Dermis microvascular lymphatic vessel endothelial cell (primary cell): ENCODE data around the gene CACNA1D. TPM values are rescaled to one million over a fixed set of nuclear protein-coding genes. Genes with fewer than 3 reads are reported as not detected.
"Not testable (repeated sequence)": the region's sequence is repeated elsewhere in the genome, so short reads cannot be mapped to it uniquely, and the experiment has no call there.

Experiments
- DNase-seq, 2 donors: peaks; one replicate each; pipeline versions ENCODE4 v3.0.0 to v3.0.0-alpha.2; 2010; ENCODE audit warnings: low read depth in 2 of 2
- total RNA-seq: library from RNA; depleted of rRNA; stranded (reverse); fragments of >200 nt; gene quantifications from 2 replicates; pipeline ENCODE4 v1.2.1, GENCODE V29; 2014

Gene CACNA1D
- total RNA-seq, 1 donor from 2014 or later: not detected

GRCh38 chr3:53571264-53571663 lies 76.9 kb downstream of the CACNA1D start:
- no peak for DNase-seq

DNA sequence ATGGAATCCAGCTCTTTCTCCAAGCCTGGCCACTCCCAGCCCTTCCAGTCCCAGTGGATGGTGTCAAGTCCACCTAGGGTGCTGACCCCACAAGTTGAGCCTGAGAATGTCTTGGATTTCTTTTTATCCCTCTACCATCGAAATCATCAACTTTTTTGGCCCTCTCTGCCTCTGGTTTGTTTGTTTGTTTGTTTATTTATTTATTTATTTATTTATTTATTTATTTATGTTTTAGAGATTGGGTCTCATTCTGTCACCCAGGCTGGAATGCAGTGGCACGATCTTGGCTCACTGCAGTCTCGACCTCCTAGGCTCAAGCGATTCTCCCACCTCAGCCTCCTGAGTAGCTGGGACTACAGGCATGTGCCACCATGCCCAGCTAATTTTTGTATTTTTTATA lies 77.8 kb downstream of the CACNA1D start:
- DNase-seq: not testable (repeated sequence)

DNA sequence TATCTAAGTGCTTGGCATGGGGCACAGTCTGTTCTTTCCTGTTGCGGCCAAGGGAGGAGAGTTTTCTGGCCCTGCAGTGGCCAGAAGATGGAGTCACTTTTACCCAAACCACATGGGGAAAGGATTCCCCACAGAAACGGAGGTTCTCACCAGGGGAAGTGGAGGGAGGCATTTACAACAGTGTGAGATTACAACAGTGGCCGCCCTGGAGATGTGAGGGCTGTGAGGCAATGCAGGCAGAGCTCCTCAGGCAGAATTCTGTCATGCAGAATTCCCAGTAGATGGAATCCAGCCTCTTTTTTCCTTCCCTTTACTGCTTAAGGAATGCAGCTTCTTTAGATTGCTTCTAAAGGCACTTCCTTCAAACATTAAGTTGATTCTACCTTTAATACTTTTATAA lies 83.1 kb downstream of the CACNA1D start:
- no peak for DNase-seq

DNA sequence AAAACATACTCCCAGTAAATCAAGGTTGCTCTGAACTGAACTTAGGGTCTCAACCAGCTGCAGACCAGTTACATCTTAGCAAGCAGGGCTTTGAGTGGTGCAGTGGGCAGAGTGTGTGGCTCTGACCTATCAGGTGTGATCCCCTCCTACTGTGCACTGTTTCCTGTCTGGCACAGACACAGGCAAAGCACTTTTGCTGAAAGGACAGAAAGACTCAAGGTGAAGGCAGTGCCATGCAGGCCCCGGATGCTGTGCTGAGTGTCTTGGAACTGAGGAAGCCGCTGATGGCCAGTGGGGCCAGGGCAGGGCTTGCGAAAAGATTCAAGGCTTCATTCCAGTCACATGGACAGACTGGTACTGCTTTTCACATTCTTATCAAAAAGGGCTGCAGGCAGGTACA lies 85.2 kb downstream of the CACNA1D start:
- no peak for DNase-seq

- DNase-seq: no peak
Measured at GRCh38 chr3:53581671-53582070, 87.3 kb downstream of the CACNA1D start.

DNA sequence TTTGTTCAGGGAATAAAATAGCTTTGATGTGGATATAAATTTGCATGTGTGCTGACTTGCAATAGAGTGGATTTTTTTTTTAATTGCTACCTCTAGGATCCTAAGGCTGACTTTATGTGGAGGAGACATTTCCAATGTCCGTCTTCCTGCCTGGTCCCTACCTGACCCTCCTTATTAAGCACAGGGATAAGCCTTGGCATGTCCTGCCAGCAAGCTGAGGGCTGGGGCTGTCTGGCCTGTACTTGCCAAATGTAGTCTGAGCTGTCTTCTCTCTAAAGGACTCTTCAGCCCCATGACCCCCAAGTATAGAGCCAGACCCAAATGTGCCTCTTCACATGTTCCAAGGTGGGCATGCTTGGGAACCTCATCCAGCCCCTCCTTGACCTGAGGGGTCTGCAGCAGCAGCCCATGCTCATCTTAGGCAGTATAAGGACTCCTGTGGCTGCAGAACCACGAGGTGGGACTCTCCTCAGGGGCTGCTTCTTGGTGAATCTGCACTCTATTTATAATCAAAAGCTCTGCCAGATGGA lies 88.8 kb downstream of the CACNA1D start:
- DNase-seq: no peak

DNA sequence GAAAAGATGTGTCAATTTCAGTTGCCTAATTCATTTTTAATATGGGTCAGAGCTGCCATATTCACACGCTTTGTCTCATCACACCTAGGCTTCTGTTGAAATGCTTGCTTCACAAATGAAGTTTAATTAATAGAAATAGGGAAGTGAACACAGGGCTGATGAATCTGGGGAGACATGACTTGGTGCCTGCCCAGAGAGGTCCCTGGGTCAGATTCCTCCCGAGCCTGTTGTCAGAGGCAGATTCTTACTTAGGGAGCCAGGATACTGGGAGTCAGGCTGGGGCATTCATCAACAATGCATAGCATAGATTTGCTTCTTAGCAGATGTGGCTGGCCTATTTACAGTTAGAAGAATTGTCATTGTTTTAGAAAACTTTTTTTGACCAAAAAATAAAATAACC lies 90.6 kb downstream of the CACNA1D start:
- DNase-seq: no peak

GRCh38 chr3:53585627-53586026 lies 91.2 kb downstream of the CACNA1D start:
- no peak for DNase-seq

GRCh38 chr3:53588122-53588521 lies 93.7 kb downstream of the CACNA1D start:
- no peak for DNase-seq

DNA sequence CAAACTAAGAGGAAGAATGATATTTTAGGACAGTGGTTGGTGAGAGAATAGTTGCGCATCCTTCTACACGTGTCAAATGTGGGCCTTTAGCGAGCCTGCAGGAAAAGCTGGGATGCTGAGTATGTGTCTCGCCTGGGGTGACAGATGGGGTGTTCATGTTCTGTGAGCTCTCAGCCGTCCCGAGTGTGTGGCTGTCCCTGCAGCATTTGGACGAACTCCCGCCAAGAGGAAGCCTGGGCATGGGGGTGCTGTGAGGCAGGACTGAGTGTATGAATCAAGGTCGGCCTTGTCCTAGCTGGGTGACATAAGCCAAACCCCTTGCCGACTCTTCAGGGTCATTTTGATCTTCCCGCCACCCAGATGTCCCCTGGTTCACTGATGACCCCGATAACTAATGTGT lies 94.8 kb downstream of the CACNA1D start:
- no peak for DNase-seq

DNA sequence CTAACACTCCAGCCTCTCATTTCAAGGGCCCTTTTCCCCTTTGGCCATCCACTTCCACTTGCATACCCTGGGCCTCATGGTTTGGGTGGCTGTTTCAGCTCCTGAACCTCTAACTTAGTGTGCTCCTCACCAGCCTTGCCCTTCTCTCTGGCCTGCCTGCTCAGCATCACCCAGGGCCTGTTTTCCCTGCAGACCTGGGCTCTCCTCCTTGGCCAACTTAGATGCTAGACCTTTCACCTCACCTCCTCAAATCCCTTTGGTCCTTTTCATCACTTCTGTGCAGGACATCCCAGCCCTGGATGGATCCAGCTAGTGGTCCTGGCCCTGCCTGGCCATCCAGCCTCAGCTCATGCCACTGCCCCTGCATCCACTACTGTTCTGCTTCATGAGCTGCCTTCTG lies 95.4 kb downstream of the CACNA1D start:
- DNase-seq: no peak

GRCh38 chr3:53590606-53591005 lies 96.2 kb downstream of the CACNA1D start:
- no peak for DNase-seq

DNA sequence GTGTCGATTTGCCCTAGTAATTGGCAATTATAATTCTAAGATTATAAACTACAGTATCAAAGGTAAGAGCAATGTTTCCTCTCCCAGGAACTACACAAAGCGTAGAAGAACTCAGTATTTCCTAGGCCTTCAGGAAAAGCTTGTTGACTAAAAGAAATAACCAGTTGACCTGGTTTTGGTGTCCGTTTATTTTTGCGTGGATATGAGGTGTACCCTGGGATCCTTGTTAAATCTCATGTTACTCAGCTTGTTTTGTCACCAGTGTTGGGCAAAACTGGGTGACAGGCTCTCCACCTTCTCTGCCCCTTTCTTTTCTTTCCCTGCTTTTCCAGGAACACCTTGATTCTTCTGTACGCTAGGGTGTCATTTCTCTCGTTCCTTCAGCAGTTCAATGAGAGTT lies 97.2 kb downstream of the CACNA1D start:
- no peak for DNase-seq

DNA sequence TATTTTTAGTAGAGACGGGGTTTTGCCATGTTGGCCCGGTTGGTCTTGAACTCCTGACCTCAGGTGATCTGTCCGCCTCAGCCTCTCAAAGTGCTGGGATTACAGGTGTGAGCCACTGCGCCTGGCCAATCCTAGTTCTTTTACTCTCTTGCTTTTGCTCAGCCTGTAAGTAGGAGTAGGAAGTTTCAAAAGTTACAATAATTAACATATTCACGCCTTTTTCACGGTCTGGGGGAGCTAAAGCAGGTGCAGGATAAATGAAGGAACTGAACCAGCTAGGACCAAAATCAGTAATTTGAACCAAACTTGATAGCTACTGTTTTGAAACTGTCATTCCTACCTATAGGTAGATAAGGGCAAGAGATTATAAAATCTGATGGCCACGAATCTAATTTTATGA lies 98.5 kb downstream of the CACNA1D start:
- no peak for DNase-seq

- DNase-seq: no peak
Measured at GRCh38 chr3:53593611-53594010, 99.2 kb downstream of the CACNA1D start.

GRCh38 chr3:53594276-53594675 lies 99.9 kb downstream of the CACNA1D start:
- no peak for DNase-seq

GRCh38 chr3:53595660-53596059 lies 101.2 kb downstream of the CACNA1D start:
- DNase-seq: no peak

- DNase-seq: peak in 1 of 2 donors; percentile 15
Measured at GRCh38 chr3:53597136-53597915, 102.9 kb downstream of the CACNA1D start.

DNA sequence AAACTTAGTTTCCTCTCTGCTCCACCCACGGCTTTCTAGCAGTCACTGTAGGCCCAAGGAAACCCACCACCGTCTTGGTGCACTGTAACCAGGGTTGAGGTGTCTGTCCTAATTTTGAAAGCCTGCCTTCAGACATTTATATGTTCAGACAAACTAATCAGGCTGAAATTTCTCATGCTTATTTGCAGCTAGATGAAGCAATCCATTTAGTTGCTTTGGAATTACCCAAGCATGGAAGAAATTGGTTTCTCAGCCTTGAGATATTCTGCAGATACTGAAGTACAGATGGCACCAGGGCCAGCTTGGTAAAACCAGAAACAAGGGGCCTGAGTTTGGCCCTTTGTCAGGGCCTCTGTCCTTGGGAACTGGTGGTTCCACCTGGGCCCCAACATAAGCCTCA lies 105.4 kb downstream of the CACNA1D start:
- no peak for DNase-seq

- no peak for DNase-seq
Measured at GRCh38 chr3:53602866-53603265, 108.5 kb downstream of the CACNA1D start.

DNA sequence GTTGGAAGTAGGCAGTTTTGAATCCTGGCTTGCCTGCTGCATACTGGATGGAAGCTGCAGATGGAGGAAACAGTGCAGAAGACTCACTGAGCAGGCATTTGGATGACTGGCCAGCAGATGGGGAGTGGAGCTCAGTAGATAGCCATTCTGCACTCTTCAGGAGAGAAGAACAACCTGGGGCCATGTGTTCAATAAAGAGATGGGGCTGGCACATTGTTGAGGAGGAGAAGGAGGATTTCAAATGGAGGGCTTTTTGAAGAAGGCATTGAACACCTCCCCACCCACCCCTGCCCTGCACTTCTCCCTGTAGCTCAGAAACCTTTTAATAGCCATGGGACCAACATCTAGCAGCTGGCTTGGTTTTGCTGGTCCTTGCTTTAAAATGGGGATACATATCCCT lies 109.8 kb downstream of the CACNA1D start:
- DNase-seq: no peak

- DNase-seq: no peak
Measured at GRCh38 chr3:53606793-53607192, 112.4 kb downstream of the CACNA1D start.

GRCh38 chr3:53612508-53612907 lies 118.1 kb downstream of the CACNA1D start:
- no peak for DNase-seq

GRCh38 chr3:53613125-53613524 lies 118.7 kb downstream of the CACNA1D start:
- no peak for DNase-seq
